NCI-H2227 (cell line): ENCODE measurements around the gene PACS2.

Source experiments
- DNase-seq: peaks from one replicate; lab custom pipeline; 2025; ENCODE audit not compliant: unreplicated experiment; lab: John Stamatoyannopoulos, UW

Gene PACS2

GRCh38 chr14:105398044-105398725 lies 83.6 kb downstream of the PACS2 start, which contains the start of gene TEX22:
TSS of gene TEX22 (plus strand) at chr14:105398538. CDS start at chr14:105399341, 803 bp downstream.
- peak; percentile 91 for DNase-seq

- peak; percentile 81 for DNase-seq
Measured at GRCh38 chr14:105398726-105399465, 84.3 kb downstream of the PACS2 start.

DNA sequence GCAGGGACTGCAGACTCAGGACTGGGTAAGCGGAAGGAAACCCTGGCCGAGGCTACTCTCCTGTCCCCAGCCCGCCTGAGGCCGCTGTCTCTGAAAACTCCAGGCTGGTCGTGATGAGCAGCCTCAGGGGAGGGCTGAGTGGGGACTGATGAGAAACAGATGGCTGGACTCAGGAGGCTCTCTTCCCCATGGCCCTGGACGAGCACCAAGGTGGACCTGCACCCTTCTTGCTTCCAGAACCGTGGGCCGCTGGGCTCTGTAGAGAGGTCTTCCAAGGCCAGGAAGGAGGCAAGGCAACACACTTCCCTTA lies 84.9 kb downstream of the PACS2 start:
- DNase-seq, result no peak

GRCh38 chr14:105400016-105400415 lies 85.5 kb downstream of the PACS2 start:
- no peak for DNase-seq

DNA sequence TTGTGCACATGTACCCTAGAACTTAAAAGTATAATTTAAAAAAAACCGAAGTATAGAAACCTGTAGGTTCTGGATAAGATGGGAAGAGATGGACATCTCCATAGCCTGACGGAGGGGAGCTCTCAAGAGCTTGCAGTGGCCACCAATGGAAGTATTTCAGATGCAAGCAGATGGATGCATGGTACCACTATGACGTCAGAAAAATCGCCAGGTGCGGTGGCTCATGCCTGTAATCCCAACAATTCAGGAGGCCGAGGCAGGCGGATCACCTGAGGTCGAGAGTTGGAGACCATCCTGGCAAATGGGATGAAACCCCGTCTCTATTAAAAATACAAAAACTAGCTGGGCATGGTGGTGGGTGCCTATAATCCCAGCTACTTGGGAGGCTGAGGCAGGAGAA lies 87.2 kb downstream of the PACS2 start:
- DNase-seq, result no peak

DNA sequence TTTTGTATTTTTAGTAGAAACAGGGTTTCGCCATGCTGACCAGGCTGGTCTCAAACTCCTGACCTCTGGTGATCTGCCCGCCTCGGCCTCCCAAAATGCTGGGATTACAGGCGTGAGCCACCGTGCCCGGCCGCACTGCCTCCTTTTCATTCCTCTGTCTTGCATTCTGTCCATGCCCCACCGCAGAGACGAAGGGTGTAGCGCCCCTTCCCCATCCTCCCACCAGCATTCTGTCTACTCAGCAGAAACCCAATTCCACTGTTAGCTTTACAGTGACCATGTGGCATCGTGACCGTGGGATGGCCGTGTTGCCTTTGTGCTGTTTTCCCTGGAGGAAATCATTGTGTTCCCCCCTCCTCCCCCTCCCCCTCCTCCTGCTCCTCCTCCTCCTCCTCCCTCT lies 94.0 kb downstream of the PACS2 start:
- DNase-seq, result no peak

DNA sequence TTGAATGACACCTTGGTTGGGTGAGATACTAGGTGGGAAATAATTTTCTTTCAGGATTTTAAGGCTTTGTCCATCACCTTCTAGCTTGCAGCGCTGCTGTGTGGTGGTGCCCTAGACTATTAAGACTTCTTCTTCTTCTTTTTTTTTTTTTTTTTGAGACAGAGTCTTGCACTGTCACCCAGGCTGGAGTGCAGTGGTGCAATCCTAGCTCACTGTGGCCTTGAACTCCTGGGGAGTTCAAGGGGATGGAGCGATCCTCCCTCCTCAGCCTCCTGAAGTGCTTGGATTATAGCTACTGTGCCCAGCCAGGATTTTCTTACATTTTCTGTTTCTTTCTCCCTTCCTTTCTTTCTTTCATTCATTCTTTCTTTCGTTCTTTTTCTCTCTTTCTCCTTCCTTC lies 94.8 kb downstream of the PACS2 start:
- DNase-seq, result no peak

- no peak for DNase-seq
Measured at GRCh38 chr14:105410642-105411016, 96.1 kb downstream of the PACS2 start.

- DNase-seq, result no peak
Measured at GRCh38 chr14:105411017-105411941, 96.7 kb downstream of the PACS2 start.

GRCh38 chr14:105411985-105412770 lies 97.6 kb downstream of the PACS2 start:
- no peak for DNase-seq

- DNase-seq, result no peak
Measured at GRCh38 chr14:105412771-105413543, 98.4 kb downstream of the PACS2 start.

DNA sequence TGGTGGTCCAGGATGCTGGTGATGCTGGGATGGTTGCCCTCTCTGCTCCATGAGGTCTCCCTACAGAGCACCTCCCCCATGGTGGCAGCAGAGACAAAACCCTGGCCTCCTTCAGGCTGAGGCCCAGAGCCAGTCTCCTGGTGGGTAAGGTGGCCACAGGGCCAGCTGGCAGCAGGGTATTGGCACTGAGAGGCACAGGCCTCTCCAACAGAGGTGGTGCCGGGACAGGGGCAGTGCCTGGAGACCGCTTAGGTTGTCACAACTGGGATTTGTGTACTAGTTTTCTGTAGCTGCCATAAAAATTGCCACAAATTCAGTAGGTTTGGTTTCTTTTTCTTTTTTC lies 99.0 kb downstream of the PACS2 start:
- DNase-seq, result no peak

- DNase-seq, result peak; percentile 90
Measured at GRCh38 chr14:105414456-105415371, 100.2 kb downstream of the PACS2 start.

DNA sequence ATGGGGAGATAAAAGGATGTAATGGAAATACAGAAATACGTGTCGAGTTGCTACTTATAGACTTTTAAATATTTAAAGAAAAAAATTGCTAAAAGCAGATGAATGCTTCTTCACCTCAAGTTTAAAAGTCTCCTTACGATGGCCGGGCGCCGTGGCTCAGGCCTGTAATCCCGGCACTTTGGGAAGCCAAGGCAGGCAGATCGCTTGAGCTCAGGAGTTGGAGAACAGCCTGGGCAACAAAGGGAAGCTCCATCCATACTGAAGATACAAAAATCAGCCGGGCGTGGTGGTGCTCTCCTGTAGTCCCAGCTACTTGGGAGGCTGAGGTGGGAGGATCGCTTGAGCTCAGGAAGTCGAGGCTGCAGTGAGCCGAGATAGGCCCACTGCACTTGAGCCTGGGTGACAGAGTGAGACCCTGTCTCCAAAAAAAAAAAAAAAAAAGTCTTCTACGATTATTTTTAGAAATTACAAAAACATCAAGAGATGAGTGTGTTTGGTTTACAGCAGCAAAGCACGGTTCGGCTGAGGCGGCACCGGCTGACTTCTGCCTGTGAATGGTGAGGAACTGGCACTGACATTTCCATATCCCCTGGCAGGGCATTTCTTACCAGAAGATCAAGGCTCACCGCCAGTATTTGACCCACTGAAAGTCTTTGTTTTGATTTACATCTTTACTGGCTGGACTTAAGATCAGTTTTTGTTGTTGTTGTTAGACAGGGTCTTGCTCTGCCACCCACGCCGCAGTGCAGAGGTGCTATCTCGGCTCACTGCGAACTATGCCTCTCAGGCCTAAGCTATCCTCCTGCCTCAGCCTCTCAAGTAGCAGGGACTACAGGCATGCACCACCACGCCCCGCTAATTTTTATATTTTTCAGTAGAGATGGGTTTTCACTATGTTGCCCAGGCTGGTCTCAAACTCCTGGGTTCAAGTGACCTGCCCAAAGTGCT lies 101.2 kb downstream of the PACS2 start:
- DNase-seq, result no peak

DNA sequence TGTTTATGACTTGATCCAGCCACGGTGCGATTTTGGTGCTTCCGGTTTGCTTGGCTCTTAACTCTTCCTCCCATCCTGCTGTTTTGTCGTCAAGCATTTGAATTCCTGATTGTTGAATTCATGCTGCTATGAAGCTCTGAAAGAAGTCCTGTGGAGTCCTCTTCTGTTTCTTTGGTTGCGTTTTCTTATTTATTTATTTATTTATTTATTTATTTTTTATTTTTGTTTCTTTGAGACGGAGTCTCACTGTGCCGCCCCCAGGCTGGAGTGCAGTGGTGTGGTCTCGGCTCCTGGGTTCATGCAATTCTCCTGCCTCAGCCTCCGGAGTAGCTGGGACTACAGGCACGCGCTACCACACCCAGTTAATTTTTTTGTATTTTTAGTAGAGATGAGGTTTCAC lies 102.1 kb downstream of the PACS2 start:
- DNase-seq, result no peak

DNA sequence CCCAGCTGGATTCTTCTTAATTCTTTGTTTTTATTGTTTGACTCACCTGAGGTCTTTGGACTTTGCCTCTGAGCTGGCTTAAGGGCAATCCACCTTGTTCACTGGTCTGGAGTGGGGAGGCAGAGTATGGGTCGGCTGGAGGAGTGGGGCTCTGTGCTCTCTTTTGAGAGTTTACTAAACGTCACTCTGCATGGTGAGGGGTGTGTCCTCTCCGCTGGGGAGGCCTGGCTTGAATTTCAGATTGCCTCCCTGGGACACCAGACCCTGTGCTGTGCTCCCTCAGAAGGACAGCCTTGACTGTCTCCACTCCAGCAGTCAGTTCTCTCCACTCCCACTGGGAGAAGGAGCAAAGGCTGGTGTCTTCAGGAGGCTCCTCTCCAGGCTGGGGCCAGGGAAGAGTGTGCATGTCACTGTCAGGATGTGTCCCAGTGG lies 103.2 kb downstream of the PACS2 start:
- DNase-seq, result no peak

GRCh38 chr14:105418269-105419194 lies 104.0 kb downstream of the PACS2 start:
- DNase-seq, result no peak
